OCI-LY1 (cell line): ENCODE data around the gene CYYR1.

Source experiments
- H2AFZ ChIP-seq: fragments of 200-600 bp; sonication (generic), shearing (Covaris generic); 2 replicates; pipeline ENCODE4 v1.6.0; 2014; ENCODE audit warnings: antibody characterized with exemption, mild to moderate bottlenecking, low read length
- H3F3A ChIP-seq: fragments of 200-600 bp; sonication (generic), shearing (Covaris generic); 2 replicates; pipeline ENCODE4 v1.6.0; 2014; ENCODE audit warnings: mild to moderate bottlenecking, antibody characterized with exemption, low read length, moderate library complexity; ENCODE audit not compliant: insufficient read depth
- H3K27ac ChIP-seq: fragments of 200-600 bp; sonication (generic); 2 replicates; pipeline ENCODE4 v1.5.1; 2014; ENCODE audit warnings: low read length, mixed run types, mild to moderate bottlenecking, low read depth; ENCODE audit not compliant: poor library complexity, severe bottlenecking
- H3K27me3 ChIP-seq: fragments of 200-600 bp; sonication (generic); 2 replicates; pipeline ENCODE4 v1.6.0; 2014; ENCODE audit warnings: antibody characterized with exemption, mild to moderate bottlenecking, low read length, moderate library complexity; ENCODE audit not compliant: insufficient read depth
- H3K36me3 ChIP-seq: fragments of 200-600 bp; sonication (generic); 2 replicates; pipeline ENCODE4 v1.6.1; 2014; ENCODE audit warnings: mild to moderate bottlenecking, antibody characterized with exemption, low read length, moderate library complexity, mixed read lengths; ENCODE audit not compliant: insufficient read depth
- H3K4me1 ChIP-seq: fragments of 200-600 bp; sonication (generic); 2 replicates; pipeline ENCODE4 v1.5.1; 2014; ENCODE audit warnings: mild to moderate bottlenecking, low read length, moderate library complexity; ENCODE audit not compliant: insufficient read depth, severe bottlenecking
- H3K4me2 ChIP-seq: fragments of 200-600 bp; sonication (generic), shearing (Covaris generic); 2 replicates; pipeline ENCODE4 v1.6.1; 2014; ENCODE audit warnings: low read length
- H3K4me3 ChIP-seq: fragments of 200-600 bp; sonication (generic); 2 replicates; pipeline ENCODE4 v1.5.1; 2014; ENCODE audit warnings: low read length, low read depth, mild to moderate bottlenecking, mixed read lengths; ENCODE audit not compliant: poor library complexity, severe bottlenecking
- H3K79me2 ChIP-seq: fragments of 200-600 bp; shearing (Covaris generic); 2 replicates; pipeline ENCODE4 v1.6.1; 2016; ENCODE audit warnings: mixed run types, low read length, mixed read lengths; ENCODE audit not compliant: insufficient read depth
- H3K9ac ChIP-seq: fragments of 200-600 bp; sonication (generic), shearing (Covaris generic); 2 replicates; pipeline ENCODE4 v1.6.1; 2014; ENCODE audit warnings: mild to moderate bottlenecking, low read length, mixed read lengths
- H3K9me2 ChIP-seq: fragments of 200-600 bp; sonication (generic), shearing (Covaris generic); 2 replicates; pipeline ENCODE4 v1.6.1; 2014; ENCODE audit warnings: low read depth, mild to moderate bottlenecking, low read length, mixed read lengths
- H3K9me3 ChIP-seq: fragments of 200-600 bp; shearing (Covaris generic); 2 replicates; pipeline ENCODE4 v1.6.1; 2014; ENCODE audit warnings: low read length, mixed read lengths
- H4K20me1 ChIP-seq: fragments of 200-600 bp; sonication (generic), shearing (Covaris generic); 2 replicates; pipeline ENCODE4 v1.6.0; 2016; ENCODE audit warnings: mild to moderate bottlenecking, low read length; ENCODE audit not compliant: insufficient read depth
- EZH2 ChIP-seq: fragments of 200-600 bp; sonication (generic), shearing (Covaris generic); IDR thresholded peaks from 2 replicates; pipeline ENCODE4 v1.8.0; 2017; ENCODE audit warnings: borderline replicate concordance, mixed run types, mild to moderate bottlenecking, antibody characterized with exemption, low read length, moderate library complexity, mixed read lengths
- TF ChIP-seq, protein P1 (sequence below): fragments of 200-600 bp; sonication (generic), shearing (Covaris generic); IDR thresholded peaks from 2 replicates; pipeline ENCODE4 v1.5.1; 2017; ENCODE audit warnings: mild to moderate bottlenecking, antibody characterized with exemption, low read length, moderate library complexity, mixed read lengths

Gene CYYR1

DNA sequence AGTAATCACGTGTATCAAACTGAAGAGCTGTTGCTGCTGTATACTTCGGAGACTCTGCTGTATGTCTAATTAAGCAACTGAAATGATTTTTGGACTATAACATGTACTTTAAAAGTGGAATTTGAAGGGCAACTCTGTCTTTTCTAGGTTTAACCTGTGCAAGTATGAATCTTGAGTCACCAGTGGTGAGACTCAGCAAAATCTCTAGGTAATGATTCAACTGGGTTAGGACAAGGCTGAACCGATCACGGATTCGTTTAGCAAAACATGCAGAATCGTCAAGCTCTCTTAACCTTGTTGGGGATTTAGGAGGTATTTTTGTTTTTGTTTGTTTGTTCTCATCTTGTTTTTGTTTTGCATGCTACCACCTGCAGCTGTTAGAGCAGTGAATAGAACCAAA, 149.6 kb downstream of the CYYR1 start:
- H3K27ac ChIP-seq: no peak overlapping the region
- H3K36me3 ChIP-seq: no peaks in the 10 kb centered on the region
- H2AFZ ChIP-seq: no peak overlapping the region
- no peaks in the 10 kb centered on the region for H3F3A ChIP-seq
- H3K27me3 ChIP-seq: no peaks in the 10 kb centered on the region
- H3K4me1 ChIP-seq: peaks cover 10% of the 10 kb centered on the region
- H3K4me3 ChIP-seq: no peak overlapping the region
- no peaks in the 10 kb centered on the region for H3K9me3 ChIP-seq
- H3K79me2 ChIP-seq: no peaks in the 10 kb centered on the region
- no peaks in the 10 kb centered on the region for H4K20me1 ChIP-seq
- H3K9ac ChIP-seq: no peak overlapping the region
- H3K4me2 ChIP-seq: no peak overlapping the region
- TF ChIP-seq, protein P1, sequence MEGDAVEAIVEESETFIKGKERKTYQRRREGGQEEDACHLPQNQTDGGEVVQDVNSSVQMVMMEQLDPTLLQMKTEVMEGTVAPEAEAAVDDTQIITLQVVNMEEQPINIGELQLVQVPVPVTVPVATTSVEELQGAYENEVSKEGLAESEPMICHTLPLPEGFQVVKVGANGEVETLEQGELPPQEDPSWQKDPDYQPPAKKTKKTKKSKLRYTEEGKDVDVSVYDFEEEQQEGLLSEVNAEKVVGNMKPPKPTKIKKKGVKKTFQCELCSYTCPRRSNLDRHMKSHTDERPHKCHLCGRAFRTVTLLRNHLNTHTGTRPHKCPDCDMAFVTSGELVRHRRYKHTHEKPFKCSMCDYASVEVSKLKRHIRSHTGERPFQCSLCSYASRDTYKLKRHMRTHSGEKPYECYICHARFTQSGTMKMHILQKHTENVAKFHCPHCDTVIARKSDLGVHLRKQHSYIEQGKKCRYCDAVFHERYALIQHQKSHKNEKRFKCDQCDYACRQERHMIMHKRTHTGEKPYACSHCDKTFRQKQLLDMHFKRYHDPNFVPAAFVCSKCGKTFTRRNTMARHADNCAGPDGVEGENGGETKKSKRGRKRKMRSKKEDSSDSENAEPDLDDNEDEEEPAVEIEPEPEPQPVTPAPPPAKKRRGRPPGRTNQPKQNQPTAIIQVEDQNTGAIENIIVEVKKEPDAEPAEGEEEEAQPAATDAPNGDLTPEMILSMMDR: no peak
- TF ChIP-seq EZH2: no peak
- no peaks in the 10 kb centered on the region for H3K9me2 ChIP-seq

DNA sequence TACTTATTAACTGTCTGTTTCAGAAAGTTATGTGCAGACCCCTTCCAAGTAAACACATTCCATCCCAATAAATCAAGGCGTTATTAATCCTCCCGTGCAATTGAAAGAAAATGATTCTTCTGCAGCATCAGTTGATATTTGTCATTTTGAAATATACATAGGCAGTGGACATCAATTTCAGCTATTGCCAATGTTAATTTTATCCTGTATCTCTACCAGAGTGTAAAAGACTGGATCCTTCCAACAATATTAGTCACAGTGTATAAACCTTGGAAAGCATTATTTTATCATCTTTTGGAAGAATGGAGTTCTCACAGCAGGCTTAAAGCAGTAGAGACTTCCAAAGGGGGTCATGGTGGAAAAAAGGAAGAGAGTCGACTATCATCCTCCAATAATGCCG, 150.4 kb downstream of the CYYR1 start:
- Histone ChIP-seq H3K9me3 (no peaks in the 10 kb centered on the region), H3K36me3 (no peaks in the 10 kb centered on the region), H4K20me1 (no peaks in the 10 kb centered on the region), H2AFZ (no peak overlapping the region), H3K9ac (no peak overlapping the region), H3K79me2 (no peaks in the 10 kb centered on the region), H3K27ac (no peak overlapping the region), H3K27me3 (no peaks in the 10 kb centered on the region), H3K4me2 (no peak overlapping the region), H3K4me1 (peaks cover 10% of the 10 kb centered on the region), H3K9me2 (no peaks in the 10 kb centered on the region), H3F3A (no peaks in the 10 kb centered on the region), H3K4me3 (no peak overlapping the region)
- TF ChIP-seq, protein P1: no peak
- TF ChIP-seq EZH2: no peak

DNA sequence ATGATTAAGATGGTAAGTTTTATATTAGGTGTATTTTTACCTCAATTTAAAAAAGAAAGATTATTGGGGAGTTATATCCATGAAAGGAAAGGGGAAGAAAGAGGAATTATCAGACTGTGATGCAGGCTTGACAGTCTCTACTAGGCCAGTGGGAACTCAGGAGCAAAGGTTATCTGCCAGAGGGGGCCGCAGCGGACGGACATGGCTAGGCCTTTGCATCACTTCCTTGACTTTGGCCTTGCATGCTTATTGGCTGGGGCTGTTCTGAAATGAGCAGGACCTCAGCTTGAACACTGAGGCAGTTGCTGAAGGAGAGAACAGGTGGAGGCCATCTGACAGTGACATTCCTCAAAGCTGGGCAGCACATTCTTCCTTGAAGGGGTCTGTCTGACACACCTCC, 150.9 kb downstream of the CYYR1 start:
- Histone ChIP-seq H3K9me2 (no peaks in the 10 kb centered on the region), H3K27me3 (no peaks in the 10 kb centered on the region), H2AFZ (no peak overlapping the region), H3K79me2 (no peaks in the 10 kb centered on the region), H3K4me1 (peaks cover 10% of the 10 kb centered on the region), H3F3A (no peaks in the 10 kb centered on the region), H3K4me3 (no peak overlapping the region), H3K4me2 (no peak overlapping the region), H4K20me1 (no peaks in the 10 kb centered on the region), H3K36me3 (no peaks in the 10 kb centered on the region), H3K27ac (no peak overlapping the region), H3K9me3 (no peaks in the 10 kb centered on the region), H3K9ac (no peak overlapping the region)
- TF ChIP-seq, protein P1: no peak
- TF ChIP-seq EZH2: no peak
